ENCODE measurements around the gene PTPRD. TPM values are rescaled to one million over a fixed set of nuclear protein-coding genes. Genes with fewer than 3 reads are reported as not detected.

The PTPRD gene
- total and polyA plus RNA-seq, 2 of the 4 experiments (the other 2 are of a cell fraction), result 0.07 to 0.18 TPM

DNA sequence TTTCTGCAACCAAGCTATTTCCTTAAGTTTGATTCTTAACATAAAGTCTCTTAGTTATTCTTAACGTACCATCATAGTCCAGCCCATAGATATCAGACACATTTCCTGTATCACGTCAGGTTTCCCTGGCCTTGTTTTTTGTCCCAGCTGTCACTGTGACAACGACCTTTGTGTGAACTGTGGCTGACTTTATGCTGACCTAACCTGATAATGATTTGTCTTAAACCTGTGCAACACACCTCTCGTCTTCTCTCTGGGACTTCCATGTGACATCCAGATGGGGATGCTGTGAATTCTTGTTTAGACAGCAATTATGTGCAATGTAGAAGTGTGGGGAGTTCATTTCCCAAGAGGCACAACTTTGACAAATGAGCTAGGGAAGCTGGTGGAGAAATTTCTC lies 662.8 kb downstream of the PTPRD start:
- ATAC-seq (ENCODE audit: low read depth) (no peak), DNase-seq (no peak)
- Histone ChIP-seq H2AFZ (replicated peaks; ENCODE audit: low read length, poor library complexity) (no peak overlapping the region), H3K56ac (ENCODE audit: extremely low read depth, insufficient read depth, low read length) (no peak overlapping the region), H3K4ac (ENCODE audit: low read depth, low read length) (no peak overlapping the region), H2AK9ac (replicated peaks; ENCODE audit: low read depth, low read length, poor library complexity) (no peak overlapping the region), H3K18ac (ENCODE audit: low read depth, low read length) (no peak overlapping the region), H3K14ac (replicated peaks; ENCODE audit: low read depth, low read length) (no peak overlapping the region), H3K27me3 (ENCODE audit: control insufficient read depth, insufficient read depth, low read length) (no peaks in the 10 kb centered on the region), H3K9ac (ENCODE audit: low read depth, low read length) (no peak overlapping the region), H3K27ac (ENCODE audit: insufficient read depth, low read length) (no peak overlapping the region), H3K79me1 (ENCODE audit: low read depth in 1 of 2, low read length in 2 of 2) (no peaks in the 10 kb centered on the region), H2BK120ac (ENCODE audit: low read depth, low read length) (no peak overlapping the region), H3K9me1 (ENCODE audit: insufficient read depth, low read length) (no peaks in the 10 kb centered on the region), H3K4me2 (ENCODE audit: low read depth, low read length) (no peak overlapping the region), H3K9me3 (ENCODE audit: control insufficient read depth, insufficient read depth, low read length) (no peaks in the 10 kb centered on the region), H2BK20ac (ENCODE audit: low read depth, low read length) (no peak overlapping the region), H3K4me1 (ENCODE audit: control insufficient read depth, insufficient read depth, low read length) (no peaks in the 10 kb centered on the region), H2BK15ac (ENCODE audit: low read depth, low read length) (no peak overlapping the region), H4K8ac (ENCODE audit: low read depth in 2 of 2, low read length in 2 of 2) (no peak overlapping the region), H3K4me3 (ENCODE audit: insufficient read depth, low read depth, low read length) (no peak overlapping the region), H4K91ac (ENCODE audit: insufficient read depth, low read depth, low read length) (no peak overlapping the region), H2BK5ac (ENCODE audit: low read depth, low read length, poor library complexity, severe bottlenecking) (no peak overlapping the region), H3K23ac (ENCODE audit: low read depth, low read length) (no peak overlapping the region), H4K20me1 (ENCODE audit: insufficient read depth, low read length) (no peaks in the 10 kb centered on the region), H3K36me3 (ENCODE audit: control insufficient read depth, insufficient read depth, low read length) (no peaks in the 10 kb centered on the region), H4K5ac (ENCODE audit: low read depth, low read length) (no peak overlapping the region), H2AK5ac (ENCODE audit: low read depth, low read length) (no peak overlapping the region)
- no TSS peak for BruUV-seq (replicated peaks)
- intact Hi-C loops (cut with micrococcal nuclease) (no loop called here), in situ Hi-C loops (cut with MboI; ENCODE audit: low sequenced_read_pairs) (no loop called here), dilution Hi-C loops (cut with HindIII; ENCODE audit: low sequenced_read_pairs, unreplicated experiment) (no loop called here)
- CTCF ChIA-PET, result no interaction called here
- POLR2A ChIA-PET (ENCODE audit: unreplicated experiment), result no interaction called here
- no peak for TF ChIP-seq POLR2A (IDR thresholded peaks at IDR 0.05; ENCODE audit: low read depth, low read length)
- TF ChIP-seq FOS (IDR thresholded peaks at IDR 0.05; ENCODE audit: low read depth, low read length), result no peak
- no peak for TF ChIP-seq RFX5 (IDR thresholded peaks at IDR 0.05; ENCODE audit: low read depth, low read length)
- TF ChIP-seq, protein P1, sequence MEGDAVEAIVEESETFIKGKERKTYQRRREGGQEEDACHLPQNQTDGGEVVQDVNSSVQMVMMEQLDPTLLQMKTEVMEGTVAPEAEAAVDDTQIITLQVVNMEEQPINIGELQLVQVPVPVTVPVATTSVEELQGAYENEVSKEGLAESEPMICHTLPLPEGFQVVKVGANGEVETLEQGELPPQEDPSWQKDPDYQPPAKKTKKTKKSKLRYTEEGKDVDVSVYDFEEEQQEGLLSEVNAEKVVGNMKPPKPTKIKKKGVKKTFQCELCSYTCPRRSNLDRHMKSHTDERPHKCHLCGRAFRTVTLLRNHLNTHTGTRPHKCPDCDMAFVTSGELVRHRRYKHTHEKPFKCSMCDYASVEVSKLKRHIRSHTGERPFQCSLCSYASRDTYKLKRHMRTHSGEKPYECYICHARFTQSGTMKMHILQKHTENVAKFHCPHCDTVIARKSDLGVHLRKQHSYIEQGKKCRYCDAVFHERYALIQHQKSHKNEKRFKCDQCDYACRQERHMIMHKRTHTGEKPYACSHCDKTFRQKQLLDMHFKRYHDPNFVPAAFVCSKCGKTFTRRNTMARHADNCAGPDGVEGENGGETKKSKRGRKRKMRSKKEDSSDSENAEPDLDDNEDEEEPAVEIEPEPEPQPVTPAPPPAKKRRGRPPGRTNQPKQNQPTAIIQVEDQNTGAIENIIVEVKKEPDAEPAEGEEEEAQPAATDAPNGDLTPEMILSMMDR (conservative IDR thresholded peaks at IDR 0.05; ENCODE audit: low read depth, low read length), result no peak
- TF ChIP-seq CHD1 (IDR thresholded peaks at IDR 0.05; ENCODE audit: low read depth, low read length), result no peak
- TF ChIP-seq BHLHE40 (IDR thresholded peaks at IDR 0.05; ENCODE audit: low read depth, low read length), result no peak
- TF ChIP-seq RAD21 (IDR thresholded peaks at IDR 0.05; ENCODE audit: low read length), result no peak
- TF ChIP-seq RCOR1 (IDR thresholded peaks at IDR 0.05; ENCODE audit: insufficient replicate concordance, low read length), result no peak
- no peak for TF ChIP-seq MXI1 (IDR thresholded peaks at IDR 0.05; ENCODE audit: borderline replicate concordance, low read depth, low read length)
- TF ChIP-seq MAFK (IDR thresholded peaks at IDR 0.05; ENCODE audit: low read depth, low read length), result no peak
- no peak for TF ChIP-seq MAZ (IDR thresholded peaks at IDR 0.05; ENCODE audit: borderline replicate concordance, low read depth, low read length)
- TF ChIP-seq, protein P2, sequence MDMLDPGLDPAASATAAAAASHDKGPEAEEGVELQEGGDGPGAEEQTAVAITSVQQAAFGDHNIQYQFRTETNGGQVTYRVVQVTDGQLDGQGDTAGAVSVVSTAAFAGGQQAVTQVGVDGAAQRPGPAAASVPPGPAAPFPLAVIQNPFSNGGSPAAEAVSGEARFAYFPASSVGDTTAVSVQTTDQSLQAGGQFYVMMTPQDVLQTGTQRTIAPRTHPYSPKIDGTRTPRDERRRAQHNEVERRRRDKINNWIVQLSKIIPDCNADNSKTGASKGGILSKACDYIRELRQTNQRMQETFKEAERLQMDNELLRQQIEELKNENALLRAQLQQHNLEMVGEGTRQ (IDR thresholded peaks at IDR 0.05; ENCODE audit: low read depth, low read length), result no peak
- TF ChIP-seq CEBPB (IDR thresholded peaks at IDR 0.05; ENCODE audit: low read depth, low read length), result no peak
- WGBS, 2 experiments (ENCODE audit: extremely low coverage in 2 of 2, insufficient read length in 1 of 2), result no CpG with 5 or more reads among the region's 4 CpGs
